Nephron progenitor cell (in vitro differentiated cells): ENCODE data around the gene OR51S1.
"Not testable (repeated sequence)": the region's sequence is repeated elsewhere in the genome, so short reads cannot be mapped to it uniquely, and the experiment has no call there.

Experiments
- DNase-seq: peaks from one replicate; pipeline ENCODE4 v3.0.0; 2021
- H3K27ac Mint-ChIP-seq: 2 replicates; pipeline ENCODE4 v1.8.0; 2021; ENCODE audit warnings: mild to moderate bottlenecking, moderate library complexity, mixed read lengths
- H3K27me3 Mint-ChIP-seq: 2 replicates; pipeline ENCODE4 v1.8.0; 2021; ENCODE audit warnings: mild to moderate bottlenecking, low read depth, mixed read lengths; ENCODE audit not compliant: poor library complexity
- H3K36me3 Mint-ChIP-seq: 2 replicates; pipeline ENCODE4 v1.8.0; 2021; ENCODE audit warnings: low read depth, mixed read lengths
- H3K4me1 Mint-ChIP-seq: 2 replicates; pipeline ENCODE4 v1.8.0; 2021; ENCODE audit warnings: mixed read lengths
- H3K4me3 Mint-ChIP-seq: 2 replicates; pipeline ENCODE4 v1.8.0; 2021; ENCODE audit warnings: mild to moderate bottlenecking, moderate library complexity, mixed read lengths
- H3K9me3 Mint-ChIP-seq: 2 replicates; pipeline ENCODE4 v1.8.0; 2021; ENCODE audit warnings: mild to moderate bottlenecking, moderate library complexity, mixed read lengths
- TF ChIP-seq, protein P1 (sequence below): fragments of 200-600 bp; sonication (generic); IDR thresholded peaks from 2 replicates; pipeline ENCODE4 v1.5.0; 2021; ENCODE audit warnings: antibody characterized with exemption

The OR51S1 gene

GRCh38 chr11:4863876-4864275 is 14.9 kb upstream of the OR51S1 start:
- TF ChIP-seq, protein P1, sequence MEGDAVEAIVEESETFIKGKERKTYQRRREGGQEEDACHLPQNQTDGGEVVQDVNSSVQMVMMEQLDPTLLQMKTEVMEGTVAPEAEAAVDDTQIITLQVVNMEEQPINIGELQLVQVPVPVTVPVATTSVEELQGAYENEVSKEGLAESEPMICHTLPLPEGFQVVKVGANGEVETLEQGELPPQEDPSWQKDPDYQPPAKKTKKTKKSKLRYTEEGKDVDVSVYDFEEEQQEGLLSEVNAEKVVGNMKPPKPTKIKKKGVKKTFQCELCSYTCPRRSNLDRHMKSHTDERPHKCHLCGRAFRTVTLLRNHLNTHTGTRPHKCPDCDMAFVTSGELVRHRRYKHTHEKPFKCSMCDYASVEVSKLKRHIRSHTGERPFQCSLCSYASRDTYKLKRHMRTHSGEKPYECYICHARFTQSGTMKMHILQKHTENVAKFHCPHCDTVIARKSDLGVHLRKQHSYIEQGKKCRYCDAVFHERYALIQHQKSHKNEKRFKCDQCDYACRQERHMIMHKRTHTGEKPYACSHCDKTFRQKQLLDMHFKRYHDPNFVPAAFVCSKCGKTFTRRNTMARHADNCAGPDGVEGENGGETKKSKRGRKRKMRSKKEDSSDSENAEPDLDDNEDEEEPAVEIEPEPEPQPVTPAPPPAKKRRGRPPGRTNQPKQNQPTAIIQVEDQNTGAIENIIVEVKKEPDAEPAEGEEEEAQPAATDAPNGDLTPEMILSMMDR: no peak
- Mint-ChIP-seq H3K27ac (no peak overlapping the region), H3K27me3 (peaks cover 5% of the 10 kb centered on the region), H3K36me3 (no peaks in the 10 kb centered on the region), H3K4me3 (no peak overlapping the region), H3K4me1 (peaks cover 5% of the 10 kb centered on the region), H3K9me3 (peaks cover 27% of the 10 kb centered on the region)
- no peak for DNase-seq

DNA sequence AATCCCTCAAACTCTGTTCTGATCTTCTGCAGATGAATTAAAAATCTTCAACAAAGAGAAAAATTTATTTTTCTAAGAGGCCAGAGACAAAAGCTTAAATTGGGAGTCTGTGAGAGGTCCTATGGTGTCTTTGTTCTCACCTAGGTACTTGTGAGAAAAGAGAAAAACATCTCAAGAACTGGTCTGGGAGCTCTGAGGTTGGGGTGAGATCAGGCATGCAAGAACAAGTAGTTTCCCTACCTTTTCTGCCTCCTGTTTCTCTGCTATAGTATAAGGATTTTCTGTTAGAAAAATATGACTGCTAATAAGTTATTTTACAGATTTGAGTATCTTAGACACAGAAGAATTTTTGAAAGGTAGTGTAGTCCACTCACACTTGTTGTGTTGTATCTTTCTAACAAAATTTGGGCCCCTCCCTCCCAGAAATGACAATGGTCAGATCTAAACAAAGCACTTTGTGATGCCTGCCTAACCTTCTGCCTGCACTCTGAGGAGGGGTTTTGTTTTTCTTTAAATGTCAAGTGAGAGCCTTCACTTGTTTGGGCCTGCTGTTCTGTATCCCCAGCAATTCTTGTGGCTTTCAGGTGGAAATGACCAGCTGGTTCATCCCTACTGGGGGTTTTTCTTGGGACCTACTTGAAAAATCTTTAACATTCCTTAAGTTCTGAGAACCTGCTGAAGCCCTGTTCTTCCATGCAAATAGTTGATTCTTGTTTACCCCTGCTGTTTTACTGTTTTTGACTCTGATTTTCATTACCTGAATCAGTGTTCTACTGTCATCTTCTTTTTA is 13.6 kb upstream of the OR51S1 start:
- Mint-ChIP-seq H3K4me1 (peaks cover 5% of the 10 kb centered on the region), H3K4me3 (no peak overlapping the region), H3K9me3 (peaks cover 28% of the 10 kb centered on the region)

DNA sequence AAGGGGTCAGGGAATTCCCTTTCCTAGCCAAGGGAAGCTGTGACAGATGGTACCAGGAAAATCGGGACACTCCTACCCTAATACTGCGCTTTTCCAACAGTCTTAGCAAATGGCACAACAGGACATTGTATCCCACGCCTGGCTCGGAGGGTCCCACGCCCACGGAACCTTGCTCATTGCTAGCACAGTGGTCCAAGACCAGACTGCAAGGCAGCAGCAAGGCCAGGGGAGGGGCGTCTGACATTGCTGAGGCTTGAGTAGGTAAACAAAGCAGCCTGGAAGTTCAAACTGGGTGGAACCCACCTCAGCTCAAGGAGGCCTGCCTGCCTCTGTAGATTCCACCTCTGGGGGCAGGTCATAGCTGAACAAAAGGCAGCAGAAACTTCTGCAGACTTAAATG is 5.3 kb upstream of the OR51S1 start:
- peaks cover 32% of the 10 kb centered on the region for H3K9me3 Mint-ChIP-seq
- H3K27me3 Mint-ChIP-seq, DNase-seq, H3K4me1 Mint-ChIP-seq, H3K36me3 Mint-ChIP-seq, H3K27ac Mint-ChIP-seq, H3K4me3 Mint-ChIP-seq: not testable (repeated sequence)

More for the DNA sequence above, 13.6 kb upstream of the OR51S1 start:
- Mint-ChIP-seq H3K36me3 (no peaks in the 10 kb centered on the region), H3K27me3 (peaks cover 9% of the 10 kb centered on the region), H3K27ac (no peak overlapping the region)
- TF ChIP-seq, protein P1: no peak
- DNase-seq: no peak

DNA sequence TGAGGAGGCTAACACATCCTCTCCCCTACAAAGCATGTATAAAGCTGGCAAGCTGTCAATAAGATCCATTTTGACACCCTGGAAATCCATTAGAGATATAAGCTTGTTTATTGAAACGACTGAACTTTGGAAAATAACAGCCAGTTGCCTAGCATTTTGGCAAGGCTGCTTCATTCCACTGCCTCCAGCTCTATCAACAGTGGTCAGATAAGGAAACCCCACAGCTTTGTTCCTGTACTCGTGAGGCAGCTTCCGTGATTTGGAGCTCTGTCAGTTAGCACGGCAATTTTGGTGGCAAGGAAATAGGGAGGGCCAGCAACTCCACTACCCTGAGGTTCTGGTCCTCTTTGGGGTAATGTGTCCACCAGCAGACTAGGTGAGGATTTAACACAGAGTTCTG is 2.0 kb upstream of the OR51S1 start:
- Mint-ChIP-seq H3K27me3 (peaks cover 5% of the 10 kb centered on the region), H3K27ac (no peak overlapping the region), H3K9me3 (peaks cover 9% of the 10 kb centered on the region), H3K4me1 (no peaks in the 10 kb centered on the region), H3K4me3 (no peak overlapping the region), H3K36me3 (no peaks in the 10 kb centered on the region)
- no peak for DNase-seq
- TF ChIP-seq, protein P1: no peak

- TF ChIP-seq, protein P1: no peak
- H3K36me3 Mint-ChIP-seq: peaks cover 7% of the 10 kb centered on the region
- H3K9me3 Mint-ChIP-seq: peaks cover 33% of the 10 kb centered on the region
- H3K27me3 Mint-ChIP-seq: peaks cover 3% of the 10 kb centered on the region
- no peak for DNase-seq
- H3K4me1 Mint-ChIP-seq: peaks cover 15% of the 10 kb centered on the region
- H3K4me3 Mint-ChIP-seq: no peak overlapping the region
- no peak overlapping the region for H3K27ac Mint-ChIP-seq
Measured at GRCh38 chr11:4839851-4840549, 9.0 kb downstream of the OR51S1 start.

DNA sequence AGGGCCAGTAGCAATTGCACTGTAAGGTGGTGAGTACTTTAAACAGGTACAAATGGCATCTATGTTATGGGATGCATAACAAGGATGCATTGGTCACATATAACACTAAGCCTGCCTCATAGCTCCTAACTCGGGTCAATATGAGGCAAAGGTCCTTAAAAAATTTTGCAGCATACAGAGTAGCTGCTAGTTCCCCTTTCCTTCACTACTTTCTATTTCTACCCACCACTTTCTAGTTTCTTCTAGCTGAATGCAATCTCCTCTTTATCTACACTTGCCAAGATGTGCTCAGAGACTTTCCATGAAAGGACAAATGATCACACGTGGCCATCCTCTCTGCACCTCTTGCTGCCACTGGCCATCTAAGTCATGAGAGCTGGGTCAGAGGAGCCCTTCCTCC is 18.1 kb downstream of the OR51S1 start:
- no peak for DNase-seq
- Mint-ChIP-seq H3K27me3 (peaks cover 7% of the 10 kb centered on the region), H3K4me1 (peaks cover 14% of the 10 kb centered on the region), H3K4me3 (no peak overlapping the region), H3K36me3 (no peaks in the 10 kb centered on the region), H3K9me3 (no peaks in the 10 kb centered on the region), H3K27ac (no peak overlapping the region)
- TF ChIP-seq, protein P1: no peak
